Nephron progenitor cell (in vitro differentiated cells): Measurements from ENCODE around the gene STRA8.

ENCODE experiments used
- DNase-seq: peaks from one replicate; pipeline ENCODE4 v3.0.0; 2021
- H3K27ac Mint-ChIP-seq: 2 replicates; pipeline ENCODE4 v1.8.0; 2021; ENCODE audit warnings: mild to moderate bottlenecking, moderate library complexity, mixed read lengths
- H3K27me3 Mint-ChIP-seq: 2 replicates; pipeline ENCODE4 v1.8.0; 2021; ENCODE audit warnings: mild to moderate bottlenecking, low read depth, mixed read lengths; ENCODE audit not compliant: poor library complexity
- H3K36me3 Mint-ChIP-seq: 2 replicates; pipeline ENCODE4 v1.8.0; 2021; ENCODE audit warnings: low read depth, mixed read lengths
- H3K4me1 Mint-ChIP-seq: 2 replicates; pipeline ENCODE4 v1.8.0; 2021; ENCODE audit warnings: mixed read lengths
- H3K4me3 Mint-ChIP-seq: 2 replicates; pipeline ENCODE4 v1.8.0; 2021; ENCODE audit warnings: mild to moderate bottlenecking, moderate library complexity, mixed read lengths
- H3K9me3 Mint-ChIP-seq: 2 replicates; pipeline ENCODE4 v1.8.0; 2021; ENCODE audit warnings: mild to moderate bottlenecking, moderate library complexity, mixed read lengths
- TF ChIP-seq, protein P1 (sequence below): fragments of 200-600 bp; sonication (generic); IDR thresholded peaks from 2 replicates; pipeline ENCODE4 v1.5.0; 2021; ENCODE audit warnings: antibody characterized with exemption

STRA8 gene

DNA sequence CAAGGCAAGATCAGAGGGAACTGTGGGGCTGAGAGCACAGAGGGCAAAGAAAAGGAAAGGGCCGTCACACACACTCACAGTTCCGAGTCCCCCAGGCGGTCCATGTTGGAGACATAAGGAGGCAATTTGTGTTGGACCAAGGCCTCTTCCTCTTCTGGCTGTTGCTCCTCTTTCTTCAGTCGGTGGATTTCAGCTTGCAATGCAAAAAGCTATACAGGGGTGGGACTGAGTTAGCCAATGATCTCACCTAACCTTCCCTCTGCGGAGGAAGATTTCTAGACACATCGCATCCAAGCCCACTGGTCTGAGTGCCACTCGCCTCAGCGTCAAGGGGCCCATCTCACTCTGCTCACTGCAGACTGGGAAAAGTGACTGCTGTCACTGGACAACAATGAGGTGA, 27.8 kb upstream of the STRA8 start:
- Mint-ChIP-seq H3K36me3 (peaks cover 14% of the 10 kb centered on the region), H3K27me3 (peaks cover 10% of the 10 kb centered on the region), H3K9me3 (no peaks in the 10 kb centered on the region), H3K4me3 (no peak overlapping the region), H3K4me1 (peaks cover 25% of the 10 kb centered on the region), H3K27ac (no peak overlapping the region)
- TF ChIP-seq, protein P1, sequence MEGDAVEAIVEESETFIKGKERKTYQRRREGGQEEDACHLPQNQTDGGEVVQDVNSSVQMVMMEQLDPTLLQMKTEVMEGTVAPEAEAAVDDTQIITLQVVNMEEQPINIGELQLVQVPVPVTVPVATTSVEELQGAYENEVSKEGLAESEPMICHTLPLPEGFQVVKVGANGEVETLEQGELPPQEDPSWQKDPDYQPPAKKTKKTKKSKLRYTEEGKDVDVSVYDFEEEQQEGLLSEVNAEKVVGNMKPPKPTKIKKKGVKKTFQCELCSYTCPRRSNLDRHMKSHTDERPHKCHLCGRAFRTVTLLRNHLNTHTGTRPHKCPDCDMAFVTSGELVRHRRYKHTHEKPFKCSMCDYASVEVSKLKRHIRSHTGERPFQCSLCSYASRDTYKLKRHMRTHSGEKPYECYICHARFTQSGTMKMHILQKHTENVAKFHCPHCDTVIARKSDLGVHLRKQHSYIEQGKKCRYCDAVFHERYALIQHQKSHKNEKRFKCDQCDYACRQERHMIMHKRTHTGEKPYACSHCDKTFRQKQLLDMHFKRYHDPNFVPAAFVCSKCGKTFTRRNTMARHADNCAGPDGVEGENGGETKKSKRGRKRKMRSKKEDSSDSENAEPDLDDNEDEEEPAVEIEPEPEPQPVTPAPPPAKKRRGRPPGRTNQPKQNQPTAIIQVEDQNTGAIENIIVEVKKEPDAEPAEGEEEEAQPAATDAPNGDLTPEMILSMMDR: no peak
- DNase-seq: no peak

DNA sequence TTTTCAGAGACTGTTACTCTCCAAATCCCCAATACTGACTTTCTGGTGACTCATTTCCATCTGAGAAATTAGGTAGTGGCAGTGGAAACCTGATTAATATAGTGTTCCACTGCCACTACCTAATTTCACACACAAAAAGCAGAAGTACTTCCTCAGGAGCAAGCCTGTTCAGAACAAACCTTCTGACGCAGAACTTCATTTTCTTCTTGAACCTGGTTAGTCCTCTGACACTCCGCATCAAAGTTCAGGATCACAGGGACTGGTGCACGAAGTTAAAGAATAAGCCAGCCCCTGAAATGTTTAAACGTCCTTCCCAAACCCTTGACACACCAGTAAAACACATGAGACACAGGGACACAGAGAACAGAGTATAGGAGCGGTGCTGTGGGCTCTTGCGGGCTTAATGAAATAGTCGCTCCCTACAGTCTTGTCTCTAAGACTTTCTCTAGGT, 26.7 kb upstream of the STRA8 start:
- Mint-ChIP-seq H3K27ac (peak overlapping the region; percentile 30), H3K4me3 (no peak overlapping the region), H3K4me1 (peaks cover 24% of the 10 kb centered on the region), H3K9me3 (no peaks in the 10 kb centered on the region), H3K36me3 (peaks cover 14% of the 10 kb centered on the region), H3K27me3 (peaks cover 10% of the 10 kb centered on the region)
- DNase-seq: no peak
- TF ChIP-seq, protein P1: no peak

DNA sequence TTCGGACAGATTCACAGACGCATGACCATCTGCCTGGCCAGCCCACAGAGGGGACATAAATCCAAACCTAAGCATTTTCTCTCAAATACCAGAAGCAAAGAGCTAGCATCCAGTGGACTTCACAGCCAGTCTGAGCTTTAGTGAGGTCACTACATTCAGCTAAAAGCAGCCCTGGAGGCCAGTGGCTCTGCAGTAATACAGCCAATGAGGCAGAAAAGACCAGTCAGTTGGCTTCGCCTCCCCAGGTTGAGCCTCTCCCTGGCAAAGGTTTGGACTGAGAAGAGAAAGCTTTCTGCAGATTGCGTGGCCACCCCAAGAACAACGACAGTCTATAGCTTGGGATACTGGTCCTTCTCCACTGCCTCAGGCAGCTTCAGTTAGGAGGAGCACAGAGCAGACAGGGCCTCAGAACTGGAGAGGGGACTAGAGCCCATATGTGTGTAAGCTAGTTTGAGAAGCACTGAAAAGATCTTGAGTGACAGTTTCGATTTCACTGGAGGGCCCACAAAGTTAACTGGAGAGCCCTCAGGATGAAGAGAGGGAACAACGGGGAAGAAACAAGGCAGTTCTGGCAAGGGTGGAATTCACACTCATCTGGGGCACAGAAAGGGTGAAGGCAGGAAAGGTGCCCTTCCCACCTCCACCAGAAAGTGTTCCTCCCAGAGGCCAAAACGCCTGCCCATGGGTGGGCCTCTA, 26.1 kb upstream of the STRA8 start:
- peaks cover 10% of the 10 kb centered on the region for H3K27me3 Mint-ChIP-seq
- no peaks in the 10 kb centered on the region for H3K9me3 Mint-ChIP-seq
- peak overlapping the region; percentile 30 for H3K27ac Mint-ChIP-seq
- TF ChIP-seq, protein P1: no peak
- peaks cover 10% of the 10 kb centered on the region for H3K36me3 Mint-ChIP-seq
- DNase-seq: no peak
- H3K4me1 Mint-ChIP-seq: peaks cover 25% of the 10 kb centered on the region
- no peak overlapping the region for H3K4me3 Mint-ChIP-seq

DNA sequence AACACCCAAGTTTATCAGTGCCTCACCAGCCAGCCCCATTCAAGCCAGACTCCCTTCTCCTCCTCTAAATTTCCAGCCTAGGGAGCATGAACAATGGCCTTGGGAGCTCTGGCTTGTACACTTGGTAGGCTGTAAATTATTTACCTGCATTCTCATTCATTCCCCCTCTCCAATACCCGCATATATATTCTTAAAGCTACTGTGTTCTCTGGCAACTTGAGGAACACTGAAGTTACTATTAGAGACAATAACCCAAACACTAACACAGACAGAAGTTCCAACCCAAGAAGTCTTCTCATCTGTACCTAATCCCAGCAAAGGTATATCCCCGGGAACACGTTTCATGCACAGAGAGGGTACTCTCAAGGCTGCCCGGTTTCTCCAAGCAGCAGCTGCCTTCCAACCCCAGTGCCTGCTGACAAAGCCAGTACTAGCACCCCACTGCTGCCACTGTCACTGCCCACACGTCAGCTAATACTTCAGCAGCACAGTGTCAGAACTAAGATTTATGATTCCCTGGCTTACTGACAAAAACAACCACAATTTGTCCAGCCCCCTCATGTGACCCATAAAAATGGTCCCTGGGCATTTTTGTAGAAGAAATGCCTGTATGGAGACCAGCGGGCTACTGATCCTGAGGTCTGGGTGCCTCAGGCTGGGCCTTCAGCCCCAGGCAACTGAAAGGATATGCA, 25.4 kb upstream of the STRA8 start:
- no peaks in the 10 kb centered on the region for H3K9me3 Mint-ChIP-seq

DNA sequence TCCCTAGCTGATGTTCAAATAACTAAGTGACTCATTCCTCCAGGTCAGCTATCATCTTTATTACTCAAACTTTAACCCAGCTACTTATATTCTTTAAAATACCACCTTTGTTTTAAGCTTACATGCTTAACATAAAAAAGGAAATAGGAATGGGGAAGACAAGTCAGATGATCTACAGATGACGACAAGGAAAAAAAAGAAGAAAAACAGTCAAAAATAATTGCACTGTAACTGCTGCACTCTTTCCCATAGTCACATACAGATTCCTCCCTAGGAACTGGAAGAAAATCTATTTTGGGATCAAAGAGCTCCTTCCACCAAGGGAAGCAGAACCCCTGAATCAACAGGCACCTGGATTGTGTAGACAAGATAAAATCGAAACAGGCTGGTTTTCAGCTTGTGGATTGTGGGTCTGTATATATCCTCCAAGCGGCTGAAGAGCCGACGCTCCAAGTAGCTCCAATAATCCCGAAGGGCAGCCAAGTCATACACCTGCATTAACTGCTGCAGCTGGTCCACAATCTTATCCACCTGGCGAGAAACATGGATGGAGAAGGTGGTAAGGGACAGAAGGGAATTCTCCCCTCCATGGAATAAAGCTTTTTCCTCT, 24.3 kb upstream of the STRA8 start:
- Mint-ChIP-seq H3K9me3 (no peaks in the 10 kb centered on the region), H3K27ac (no peak overlapping the region), H3K4me3 (peak overlapping the region; percentile 44), H3K36me3 (peaks cover 10% of the 10 kb centered on the region), H3K4me1 (peaks cover 25% of the 10 kb centered on the region), H3K27me3 (peaks cover 10% of the 10 kb centered on the region)
- TF ChIP-seq, protein P1: no peak
- DNase-seq: no peak

More for the DNA sequence above, 25.4 kb upstream of the STRA8 start:
- H3K27ac Mint-ChIP-seq: peak overlapping the region; percentile 37
- peaks cover 10% of the 10 kb centered on the region for H3K36me3 Mint-ChIP-seq
- DNase-seq: no peak
- TF ChIP-seq, protein P1: no peak
- H3K27me3 Mint-ChIP-seq: peaks cover 10% of the 10 kb centered on the region
- peak overlapping the region; percentile 16 for H3K4me3 Mint-ChIP-seq
- H3K4me1 Mint-ChIP-seq: peaks cover 25% of the 10 kb centered on the region
